Fibroblast of lung (primary cell): ENCODE results near the gene DDX6.

Source experiments
- CTCF ChIP-seq, 2 donors: IDR thresholded peaks in 1 of 2; conservative IDR thresholded peaks in 1 of 2; 1 replicate in 1 of 2; 2 replicates in 1 of 2; pipeline ENCODE4 v1.5.1; 2011 to 2012; ENCODE audit warnings: low read length in 2 of 2, control low read depth in 1 of 2, inconsistent platforms in 1 of 2, low read depth in 1 of 2, mild to moderate bottlenecking in 1 of 2
- EZH2 ChIP-seq: IDR thresholded peaks from 2 replicates; pipeline ENCODE4 v1.5.1; 2012; ENCODE audit warnings: low read length, control low read depth, mild to moderate bottlenecking; ENCODE audit errors: missing control alignments

DNA sequence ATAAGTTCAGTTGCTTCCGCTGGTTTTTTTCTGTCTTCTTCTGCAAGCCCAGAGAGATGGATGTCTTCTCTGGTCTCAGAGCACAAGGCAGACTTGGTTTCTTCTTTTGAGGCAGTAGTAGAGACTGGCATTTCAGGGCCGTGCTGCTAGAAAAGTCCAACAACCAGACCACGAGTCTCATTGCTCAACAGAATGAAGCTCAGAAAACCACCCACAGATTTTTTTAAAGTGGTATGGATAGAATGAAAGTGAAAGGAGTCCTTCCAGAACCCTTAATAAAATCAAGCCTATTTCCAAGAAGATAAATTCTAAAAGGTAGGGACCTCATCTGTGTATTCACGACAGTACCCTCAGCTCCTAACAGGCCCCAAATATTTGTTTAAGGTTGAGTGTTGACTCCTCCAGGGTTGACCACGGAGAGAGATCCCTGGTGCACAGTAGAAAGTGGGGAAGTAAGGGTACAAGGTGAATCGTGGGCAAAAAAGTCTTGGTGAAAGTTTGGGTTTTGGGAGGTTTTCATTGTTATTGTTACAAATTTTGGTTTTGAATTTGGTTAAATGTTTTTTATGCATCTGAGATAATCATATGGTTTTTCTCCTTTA, 43.6 kb upstream of the DDX6 start:
- no peak for TF ChIP-seq CTCF (conservative IDR thresholded peaks at IDR 0.05 in 1 of 2, IDR thresholded peaks at IDR 0.05 in 1 of 2; ENCODE audit: low read depth in 1 of 2, low read length in 2 of 2)
- TF ChIP-seq EZH2 = no peak
